NCI-H82 (cell line): Measurements from ENCODE around the gene PPP1R12B.
A peak's percentile ranks its signal among the peaks of the same experiment; 100 is the strongest.
"Not testable (repeated sequence)": the region's sequence is repeated elsewhere in the genome, so short reads cannot be mapped to it uniquely, and the experiment has no call there.

Source experiments
- DNase-seq: peaks from one replicate; lab custom pipeline; 2025; lab: John Stamatoyannopoulos, UW

The PPP1R12B gene

GRCh38 chr1:202349206-202349928, 868 bp downstream of the PPP1R12B start:
- DNase-seq, result peak; percentile 59

GRCh38 chr1:202351725-202352124, 3.2 kb downstream of the PPP1R12B start:
- DNase-seq, result no peak

GRCh38 chr1:202352583-202353197, 4.2 kb downstream of the PPP1R12B start:
- not testable (repeated sequence) for DNase-seq

- peak; percentile 57 for DNase-seq
Observed at GRCh38 chr1:202355944-202356553, 7.5 kb downstream of the PPP1R12B start.

- DNase-seq, result no peak
Observed at GRCh38 chr1:202357506-202357905, 9.0 kb downstream of the PPP1R12B start.

- DNase-seq, result no peak
Observed at GRCh38 chr1:202361224-202361623, 12.7 kb downstream of the PPP1R12B start.

GRCh38 chr1:202361701-202362100, 13.2 kb downstream of the PPP1R12B start:
- DNase-seq, result no peak

- DNase-seq, result no peak
Observed at GRCh38 chr1:202362212-202362611, 13.7 kb downstream of the PPP1R12B start.

- DNase-seq, result no peak
Observed at GRCh38 chr1:202365092-202365815, 16.8 kb downstream of the PPP1R12B start.

- DNase-seq, result peak; percentile 74
Observed at GRCh38 chr1:202367271-202367670, 18.8 kb downstream of the PPP1R12B start.

GRCh38 chr1:202370906-202371305, 22.4 kb downstream of the PPP1R12B start:
- not testable (repeated sequence) for DNase-seq

- DNase-seq, result no peak
Observed at GRCh38 chr1:202374099-202374498, 25.6 kb downstream of the PPP1R12B start.

GRCh38 chr1:202375175-202375574, 26.7 kb downstream of the PPP1R12B start:
- not testable (repeated sequence) for DNase-seq

- no peak for DNase-seq
Observed at GRCh38 chr1:202376247-202376646, 27.7 kb downstream of the PPP1R12B start.

- not testable (repeated sequence) for DNase-seq
Observed at GRCh38 chr1:202379884-202380529, 31.5 kb downstream of the PPP1R12B start.

- not testable (repeated sequence) for DNase-seq
Observed at GRCh38 chr1:202380535-202380934, 32.0 kb downstream of the PPP1R12B start.

- DNase-seq, result not testable (repeated sequence)
Observed at GRCh38 chr1:202381867-202382266, 33.4 kb downstream of the PPP1R12B start.

- not testable (repeated sequence) for DNase-seq
Observed at GRCh38 chr1:202395831-202396230, 47.3 kb downstream of the PPP1R12B start.

GRCh38 chr1:202397256-202397655, 48.8 kb downstream of the PPP1R12B start:
- no peak for DNase-seq

GRCh38 chr1:202398439-202398838, 49.9 kb downstream of the PPP1R12B start:
- not testable (repeated sequence) for DNase-seq

GRCh38 chr1:202401771-202402170, 53.3 kb downstream of the PPP1R12B start:
- not testable (repeated sequence) for DNase-seq

GRCh38 chr1:202403381-202403780, 54.9 kb downstream of the PPP1R12B start:
- DNase-seq, result not testable (repeated sequence)
